NCI-H2029 (cell line): ENCODE measurements around the gene MARVELD3.

ENCODE experiments used
- DNase-seq: peaks from one replicate; lab custom pipeline; 2025; lab: John Stamatoyannopoulos, UW

MARVELD3 gene

DNA sequence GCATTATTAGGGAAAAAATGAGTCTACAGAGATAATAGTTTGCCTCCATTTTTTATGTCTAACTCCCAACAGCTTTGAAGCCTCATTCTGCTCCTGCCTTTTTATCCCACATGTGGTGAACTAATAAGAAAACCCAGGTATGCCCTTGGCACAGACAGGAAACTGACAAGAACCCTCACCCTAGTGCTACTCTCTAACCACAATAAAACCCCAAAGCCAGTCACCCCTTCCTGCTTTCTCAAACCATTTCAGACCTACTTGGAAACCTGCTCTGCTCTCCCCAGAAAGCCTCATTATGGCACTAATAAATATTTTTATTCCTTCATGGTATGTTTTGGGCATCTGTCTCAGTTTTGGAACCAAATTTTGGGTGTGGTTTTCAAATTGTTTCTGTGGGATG is 3.9 kb upstream of the MARVELD3 start:
- DNase-seq = no peak

DNA sequence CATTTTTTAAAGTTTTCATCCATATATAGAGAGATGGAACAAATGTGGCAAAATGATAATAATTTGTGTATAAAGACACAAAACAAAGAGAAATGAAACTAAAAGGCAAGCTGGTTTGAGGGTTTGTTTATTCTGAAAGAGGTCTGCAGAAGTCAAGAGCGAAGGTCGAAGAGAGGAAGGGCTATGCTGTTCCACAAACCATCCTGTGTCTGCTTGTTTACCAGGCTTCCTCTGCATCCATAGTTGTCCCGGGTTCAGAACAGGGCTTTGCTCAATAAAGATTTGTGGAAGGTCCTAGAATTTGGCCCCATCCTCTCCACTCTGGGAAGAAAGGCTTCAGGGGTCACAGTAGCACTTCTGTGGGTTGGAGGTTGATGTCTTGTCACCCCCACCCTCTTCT is 2.4 kb upstream of the MARVELD3 start:
- no peak for DNase-seq

DNA sequence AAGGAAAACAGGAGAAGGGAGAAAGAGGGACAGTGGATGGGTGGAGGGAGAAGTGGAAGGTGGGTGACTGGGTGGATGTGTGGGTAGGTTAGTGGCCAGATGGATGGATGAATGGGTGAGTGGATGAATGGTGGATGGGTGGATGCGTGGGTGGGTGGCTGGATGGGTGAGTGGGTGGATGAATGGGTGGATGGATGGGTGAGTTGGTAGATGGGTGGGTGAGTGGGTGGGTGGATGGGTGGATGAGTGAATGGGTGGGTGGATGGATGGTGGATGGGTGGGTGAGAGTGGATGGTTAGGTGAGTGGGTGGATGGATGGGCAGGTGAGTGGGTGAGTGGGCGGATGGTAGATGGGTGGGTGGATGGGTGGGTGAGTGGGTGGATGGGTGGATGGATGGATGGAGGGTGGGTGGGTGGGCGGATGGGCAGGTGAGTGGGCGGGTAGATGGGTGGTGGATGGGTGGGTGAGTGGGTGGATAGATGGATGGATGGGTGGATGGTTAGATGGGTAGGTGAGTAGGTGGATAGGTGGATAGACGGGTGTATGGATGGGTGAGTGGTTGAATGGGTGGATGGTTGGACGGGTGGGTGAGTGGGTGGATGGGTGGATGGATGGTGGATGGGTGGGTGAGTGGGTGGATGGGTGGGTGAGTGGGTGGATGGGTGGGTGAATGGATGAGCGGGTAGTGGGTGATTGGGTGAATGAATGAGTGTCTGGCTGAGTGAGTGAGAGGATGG is 702 bp upstream of the MARVELD3 start:
- DNase-seq = no peak

DNA sequence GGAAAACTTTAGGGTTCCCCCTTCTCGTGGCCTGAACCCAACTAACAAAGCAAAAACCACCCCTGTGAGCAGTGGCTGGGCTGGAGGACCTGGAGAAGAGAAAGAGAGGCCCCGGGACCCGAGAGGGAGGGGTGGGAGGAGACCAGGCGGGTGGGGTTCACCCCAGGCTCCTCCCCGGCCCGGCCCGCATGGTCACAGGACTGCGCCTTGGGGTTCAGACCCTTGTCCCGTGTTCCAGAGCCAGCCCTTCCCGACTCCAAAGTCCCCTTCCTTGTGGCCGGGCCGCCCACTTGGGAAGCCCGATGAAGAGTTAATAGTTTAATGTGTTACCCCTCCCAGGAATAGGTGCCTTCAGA is 852 bp downstream of the MARVELD3 start:
- no peak for DNase-seq

DNA sequence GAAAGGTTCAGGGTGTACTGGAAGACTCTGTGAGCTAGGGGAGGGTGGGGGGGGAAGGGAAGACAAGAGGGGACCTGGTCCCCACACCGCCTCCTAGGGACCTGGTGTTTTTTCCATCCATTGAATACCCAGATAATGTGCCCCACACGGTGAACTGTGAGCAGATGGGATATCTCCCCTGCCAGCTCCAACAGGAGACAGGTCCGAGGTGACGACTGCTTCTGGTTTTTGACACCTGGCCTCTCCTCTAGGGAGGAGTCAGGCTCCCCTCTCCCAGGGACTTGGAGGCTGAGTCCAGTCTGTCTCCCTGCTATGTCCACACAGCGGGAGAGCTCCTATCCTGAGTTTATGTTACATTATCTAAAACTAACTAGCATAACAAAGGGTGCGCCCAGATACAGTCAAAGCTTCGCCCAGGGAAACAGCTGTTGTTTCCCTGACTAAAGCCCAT is 1.8 kb downstream of the MARVELD3 start:
- DNase-seq = no peak

DNA sequence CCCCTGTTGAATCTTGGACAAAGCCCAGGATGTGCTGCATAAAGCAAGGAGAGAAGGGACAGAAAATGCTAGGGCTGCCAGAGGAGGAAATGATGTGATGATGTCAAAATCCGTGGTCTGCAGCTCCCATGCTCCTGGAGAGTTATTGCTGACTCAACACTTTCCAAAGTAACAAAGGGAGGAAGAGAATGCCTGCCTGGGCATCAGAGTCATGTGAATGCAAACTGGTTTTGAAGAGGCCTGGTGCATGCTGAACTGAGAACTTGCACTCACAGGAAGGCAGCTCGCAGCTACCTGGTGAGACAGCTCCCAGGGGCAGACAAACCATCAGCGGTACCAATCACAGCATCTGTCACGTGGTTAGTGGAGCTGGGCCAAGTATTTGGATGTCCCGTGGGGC is 2.8 kb downstream of the MARVELD3 start:
- no peak for DNase-seq

DNA sequence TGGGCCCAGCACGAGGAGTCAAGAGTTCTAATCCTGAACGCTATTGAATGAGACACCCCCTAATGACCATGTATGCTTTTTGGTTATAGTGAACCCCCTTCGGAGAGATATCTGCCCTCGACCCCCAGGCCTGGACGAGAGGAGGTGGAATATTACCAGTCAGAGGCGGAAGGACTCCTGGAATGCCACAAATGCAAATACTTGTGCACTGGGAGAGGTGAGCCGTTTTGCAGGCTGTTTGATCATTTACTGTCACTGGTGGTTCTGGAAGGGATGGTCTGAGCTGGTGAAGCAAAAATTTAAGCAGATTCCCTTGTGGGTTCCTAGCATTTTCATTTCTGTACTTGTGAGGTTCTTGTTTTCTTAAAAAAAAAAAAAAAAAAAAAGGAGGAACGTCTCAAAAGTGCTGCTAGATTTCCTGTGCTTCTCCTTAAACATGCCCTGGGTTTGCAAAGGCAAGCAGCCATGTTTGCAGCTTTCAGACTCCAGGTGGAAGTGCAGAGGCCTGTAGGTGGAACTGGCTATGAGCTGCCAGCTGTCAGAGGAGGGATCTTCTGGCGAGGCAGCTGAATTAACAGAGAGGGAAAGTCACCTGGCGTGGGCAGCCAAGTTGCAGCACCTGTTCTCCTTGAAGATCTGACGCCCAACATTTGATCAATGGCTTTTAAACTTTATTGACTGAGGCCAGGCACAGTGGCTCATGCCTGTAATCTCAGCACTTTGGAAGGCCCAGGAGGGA is 3.5 kb downstream of the MARVELD3 start:
- DNase-seq = no peak

DNA sequence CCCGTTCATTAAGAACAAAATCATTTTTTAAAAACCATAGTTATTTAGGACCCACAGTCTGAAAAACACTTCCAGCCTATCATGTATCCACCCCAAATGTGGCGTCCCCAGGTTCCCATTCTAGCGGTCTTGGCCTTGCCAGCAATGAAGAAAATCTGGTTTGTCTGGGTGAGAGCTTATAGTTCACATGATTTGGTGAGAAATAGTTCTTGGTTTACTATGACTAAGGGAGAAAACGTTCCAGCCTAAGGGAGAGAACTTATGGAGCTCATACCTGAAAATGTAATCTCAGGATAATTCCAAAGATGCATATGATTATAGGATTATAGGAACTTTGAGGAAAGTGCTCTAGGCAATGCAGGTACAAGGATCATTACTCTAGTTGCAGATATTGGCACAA is 4.8 kb downstream of the MARVELD3 start:
- no peak for DNase-seq

DNA sequence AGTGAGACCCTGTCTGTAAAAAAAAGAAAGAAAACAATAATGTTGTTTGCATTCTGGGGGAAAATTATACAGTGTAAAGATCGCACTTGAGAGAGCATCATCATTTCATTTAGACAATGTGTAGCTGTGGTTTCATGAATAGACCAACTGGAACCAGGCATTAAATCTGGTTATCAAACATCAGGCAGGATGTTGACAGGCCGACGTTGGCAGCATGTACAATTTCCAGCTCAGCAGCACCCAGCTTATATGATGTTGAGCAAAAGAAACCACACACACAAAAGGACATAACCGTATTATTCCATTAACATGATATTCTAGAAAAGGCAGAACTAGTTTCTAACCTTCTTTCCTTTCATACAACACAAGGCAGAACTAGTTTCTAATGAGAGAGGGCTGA is 5.8 kb downstream of the MARVELD3 start:
- no peak for DNase-seq

DNA sequence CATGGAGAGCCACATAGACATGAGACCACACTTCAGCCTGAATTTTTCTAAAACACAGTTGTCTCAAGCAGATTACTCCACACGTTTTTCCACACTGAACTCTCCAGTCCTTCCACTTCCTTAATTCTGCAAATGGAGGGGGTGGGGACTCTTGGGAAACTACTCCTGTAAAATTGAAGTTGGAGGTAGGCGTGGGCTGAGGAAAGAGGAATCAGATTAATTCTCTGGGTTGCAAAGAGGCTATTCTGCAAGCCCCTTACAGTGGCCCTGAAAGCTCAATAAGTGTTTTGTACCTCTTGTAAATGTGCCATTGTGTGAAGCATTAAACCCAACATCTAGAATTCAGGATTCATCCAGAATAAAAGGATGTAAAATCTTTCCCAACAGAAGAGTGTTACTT is 9.6 kb downstream of the MARVELD3 start:
- DNase-seq = no peak

DNA sequence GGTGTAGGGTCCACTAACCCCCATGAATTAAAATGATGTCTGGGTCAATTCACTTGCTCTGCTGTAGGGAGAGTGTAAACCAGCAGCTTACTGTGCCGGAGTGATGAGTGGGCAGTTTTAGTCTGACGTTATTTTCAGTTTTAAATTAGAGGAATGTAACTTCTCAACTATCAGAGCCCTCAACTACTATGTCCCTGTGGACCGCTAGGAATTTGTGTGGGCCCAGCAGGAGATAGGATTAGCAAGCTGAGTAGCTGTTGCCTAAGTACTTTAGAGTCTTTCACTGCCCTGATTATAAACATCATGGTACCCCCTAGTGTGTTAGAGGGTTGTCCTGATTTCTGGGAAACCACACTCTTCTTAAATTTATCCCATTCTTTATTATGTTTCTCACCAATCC is 11.4 kb downstream of the MARVELD3 start:
- no peak for DNase-seq

DNA sequence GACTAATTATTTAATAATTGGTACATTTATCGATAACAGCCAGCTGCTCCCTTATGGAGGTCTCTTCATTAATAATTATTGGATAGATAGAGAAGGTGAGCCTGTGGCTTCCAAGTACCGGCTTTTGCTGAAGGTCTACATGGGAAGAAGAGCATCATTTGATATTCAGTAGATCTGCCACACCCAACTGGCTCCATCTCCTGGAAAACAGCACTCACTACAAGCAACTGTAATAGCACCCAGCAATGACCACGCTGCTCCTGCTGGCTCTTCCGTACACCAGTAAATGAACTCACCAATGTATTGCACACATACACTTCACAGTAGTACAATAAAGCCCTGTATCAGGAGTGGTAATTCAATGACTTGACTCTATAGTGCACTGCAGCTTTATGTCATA is 19.5 kb downstream of the MARVELD3 start:
- no peak for DNase-seq

DNA sequence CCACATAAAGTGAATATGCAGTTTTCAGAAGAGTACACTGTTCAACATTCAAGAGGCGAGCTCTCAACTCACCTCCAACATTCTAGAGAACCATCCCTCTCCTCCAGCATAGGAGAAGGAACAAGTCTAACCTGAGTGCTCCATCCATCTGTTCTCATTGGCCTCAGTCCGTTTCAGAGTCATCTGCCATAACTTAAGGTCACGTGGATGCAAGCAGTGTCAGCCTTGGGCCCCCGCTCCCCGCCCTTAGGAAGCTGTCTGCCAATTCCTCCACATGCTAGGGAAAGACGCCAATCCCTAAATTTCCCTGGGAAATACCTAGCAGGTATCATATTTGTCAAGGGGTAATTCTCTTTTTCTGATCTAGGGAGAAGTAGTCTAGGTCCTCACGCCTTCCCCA is 21.4 kb downstream of the MARVELD3 start:
- DNase-seq = no peak

DNA sequence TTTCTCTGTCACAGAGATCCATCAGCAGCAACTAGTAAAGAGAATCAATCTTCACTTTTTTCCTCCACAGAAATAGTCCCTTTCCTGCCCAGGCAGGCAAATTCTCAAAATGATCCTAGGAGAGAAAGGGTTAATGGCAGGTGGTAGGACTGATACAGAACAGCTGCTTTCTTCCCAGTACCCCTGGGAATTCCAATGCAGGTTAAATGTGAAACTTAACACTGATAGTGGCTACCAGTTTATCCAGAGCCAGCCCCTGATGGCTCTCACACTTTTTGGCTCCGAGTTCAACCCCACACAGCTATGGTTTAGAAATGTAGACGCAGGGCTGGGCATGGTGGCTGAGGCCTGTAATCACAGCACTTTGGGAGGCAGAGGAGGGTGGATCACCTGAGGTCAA is 22.2 kb downstream of the MARVELD3 start:
- DNase-seq = no peak

DNA sequence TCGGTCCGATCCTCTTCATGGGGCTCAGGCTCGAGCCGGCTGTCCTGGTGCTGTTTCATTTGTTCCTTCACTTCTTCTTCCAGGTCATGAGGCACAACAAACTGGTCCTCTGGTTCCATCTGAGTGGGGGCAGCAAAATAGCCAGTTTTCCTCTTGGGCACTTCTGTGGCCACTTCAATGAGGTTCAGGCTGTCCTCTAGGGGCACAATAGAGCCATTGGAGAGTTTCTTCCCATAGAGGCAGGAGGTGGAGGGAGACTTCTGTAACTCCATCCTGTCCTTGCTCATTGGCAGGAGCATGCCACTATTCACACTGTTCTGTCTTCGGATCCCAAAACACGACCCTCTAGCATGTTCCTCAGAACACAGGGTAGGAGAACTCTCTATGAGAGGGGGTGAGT is 22.9 kb downstream of the MARVELD3 start:
- no peak for DNase-seq

DNA sequence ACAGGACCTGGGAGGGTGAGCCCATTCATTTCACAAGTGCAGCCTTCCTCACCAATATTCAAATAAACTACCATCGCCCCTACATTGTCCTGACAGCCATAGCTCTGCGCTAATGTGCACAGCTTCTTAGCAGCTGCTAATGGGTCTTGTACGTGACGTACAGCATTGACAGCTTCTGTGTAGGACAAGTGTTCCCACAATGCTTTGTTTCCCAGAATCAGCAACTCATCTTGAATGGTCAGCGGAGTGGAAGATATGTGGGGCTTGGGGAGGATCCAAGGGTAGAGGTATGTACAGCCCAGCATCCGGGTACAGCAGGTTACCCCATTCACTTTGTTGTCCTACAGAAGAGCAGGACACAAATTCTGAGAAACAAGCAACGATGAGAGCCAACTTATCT is 23.7 kb downstream of the MARVELD3 start:
- no peak for DNase-seq

DNA sequence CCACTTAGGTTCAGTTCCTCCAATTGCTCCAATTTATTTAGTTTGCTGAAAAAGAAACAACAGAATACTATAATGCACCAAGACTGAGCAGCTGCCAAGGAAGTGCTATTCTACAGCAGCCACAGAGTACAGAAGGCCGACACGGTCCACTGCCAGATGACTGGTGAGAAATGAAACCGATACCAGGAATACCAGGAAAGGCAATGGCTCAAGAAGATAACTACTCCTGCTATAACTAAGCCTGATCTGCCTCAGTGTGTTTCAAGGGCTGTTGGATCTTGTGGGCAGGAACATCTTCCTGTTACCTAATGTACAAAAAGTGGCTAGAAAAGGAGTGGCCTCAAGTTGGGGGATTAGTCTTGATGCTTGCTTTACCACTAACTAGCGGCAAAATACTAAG is 32.8 kb downstream of the MARVELD3 start:
- no peak for DNase-seq

DNA sequence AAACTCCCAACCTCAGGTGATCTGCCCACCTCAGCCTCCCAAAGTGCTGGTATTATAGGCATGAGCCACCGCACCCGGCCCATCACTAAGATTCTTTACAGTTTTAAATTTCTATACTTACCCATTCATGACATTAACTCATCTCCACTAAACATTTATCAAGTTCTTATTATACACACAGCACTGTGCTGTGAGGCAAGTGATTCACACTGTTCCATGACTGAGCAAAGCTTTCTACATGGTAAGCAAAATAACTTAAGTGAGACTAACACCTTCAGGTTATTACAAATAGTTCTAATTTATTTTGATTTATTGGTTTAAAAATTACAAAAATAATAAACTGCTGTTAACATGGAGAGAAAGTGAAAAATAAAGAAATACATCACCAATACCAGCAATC is 33.5 kb downstream of the MARVELD3 start:
- no peak for DNase-seq

DNA sequence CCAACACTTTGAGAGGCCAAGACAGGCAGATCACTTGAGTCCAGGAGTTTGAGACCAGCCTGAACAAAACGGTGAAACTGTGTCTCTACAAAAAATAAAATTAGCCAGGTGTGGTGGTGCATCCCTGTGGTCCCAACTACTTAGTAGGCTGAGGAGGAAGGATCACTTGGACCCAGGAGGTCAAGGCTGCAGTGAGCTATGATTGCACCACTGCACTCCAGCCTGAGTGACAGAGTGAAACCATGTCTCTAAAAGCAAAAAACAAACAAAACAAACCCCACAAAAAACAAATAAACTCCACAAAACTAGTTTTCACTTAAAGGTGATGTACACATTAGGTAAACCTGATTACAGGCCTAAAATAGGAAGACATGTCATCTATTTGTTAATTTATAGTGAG is 40.3 kb downstream of the MARVELD3 start:
- no peak for DNase-seq

DNA sequence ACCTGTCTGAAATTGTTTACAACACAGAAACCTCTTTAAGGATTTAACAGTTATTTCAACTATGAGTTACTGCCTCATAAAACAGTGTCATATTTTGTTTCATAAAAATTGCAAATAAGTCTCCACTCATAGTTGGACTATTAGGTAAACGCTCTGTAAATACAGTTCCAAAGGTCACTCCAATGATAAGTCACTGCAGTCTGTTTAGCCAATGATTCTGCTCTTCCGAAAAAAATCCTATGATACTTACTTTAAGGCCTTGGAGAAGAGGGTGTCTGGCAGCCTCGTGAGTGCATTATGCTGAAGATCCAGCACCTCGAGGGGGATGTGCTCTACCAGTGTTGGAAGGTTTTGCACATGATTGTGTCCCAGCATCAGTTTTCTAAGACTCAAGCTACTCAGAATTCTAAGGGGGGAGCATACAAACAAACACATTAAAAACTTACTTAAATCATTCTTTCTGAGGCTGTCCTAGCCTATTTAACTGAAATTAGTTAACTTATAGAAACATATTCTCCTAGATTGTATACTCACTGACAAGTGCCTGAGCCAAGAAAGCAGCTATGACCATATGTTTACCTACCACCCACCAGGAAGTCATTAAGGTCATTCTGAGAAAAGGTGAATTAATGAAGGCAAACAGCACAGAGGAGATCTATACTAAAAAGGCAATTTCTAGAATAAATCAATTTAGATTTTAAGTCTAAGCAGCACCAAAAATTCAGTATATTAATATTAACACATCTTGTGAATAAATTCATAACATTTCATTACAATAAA is 41.1 kb downstream of the MARVELD3 start:
- no peak for DNase-seq

DNA sequence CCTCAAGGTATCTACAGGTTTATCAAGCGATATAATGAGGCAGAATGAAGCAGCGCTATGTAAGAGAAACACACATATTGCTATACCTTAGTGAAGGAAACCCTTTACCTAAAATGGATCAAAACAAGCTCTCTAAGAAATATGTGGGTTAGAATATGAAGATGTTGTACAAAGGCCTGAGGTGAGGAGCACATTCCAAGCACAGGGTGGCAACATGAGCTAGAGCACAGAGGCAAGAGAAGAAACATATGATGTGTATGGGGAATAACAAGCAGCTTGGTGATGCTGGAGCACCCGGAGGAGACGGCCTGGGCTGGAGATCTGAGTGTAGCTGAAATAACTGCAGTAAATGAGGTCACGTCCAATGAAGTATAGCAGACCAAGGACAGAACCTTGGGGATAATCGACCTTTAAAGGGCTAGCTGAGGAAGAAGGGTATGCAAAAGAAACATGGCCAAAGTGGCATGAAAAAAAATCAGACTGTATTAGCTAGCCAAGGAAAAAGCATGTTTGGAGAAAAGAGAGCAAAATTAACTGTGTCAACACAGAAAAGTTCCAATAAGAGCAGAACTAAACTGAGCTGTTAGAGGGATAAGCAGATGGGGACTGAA is 44.0 kb downstream of the MARVELD3 start:
- DNase-seq = no peak

DNA sequence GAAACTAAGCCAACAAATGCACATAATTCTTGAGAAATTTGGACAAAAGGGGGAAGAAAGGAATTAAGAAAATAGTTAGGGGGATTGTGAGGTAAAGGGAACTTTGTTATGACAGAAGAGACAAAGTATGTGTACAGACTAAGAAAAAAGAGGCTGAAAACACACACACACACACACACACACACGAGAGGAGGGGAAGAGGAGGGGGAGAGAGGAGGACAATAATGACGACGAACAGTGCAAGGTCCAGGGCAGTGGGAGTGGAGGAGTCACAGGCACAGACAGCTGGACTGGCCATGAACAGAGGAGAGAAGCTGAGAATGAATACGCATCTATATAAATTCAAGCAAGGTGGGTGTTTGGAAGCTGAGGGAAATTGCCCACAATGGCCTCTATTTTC is 44.6 kb downstream of the MARVELD3 start:
- no peak for DNase-seq

DNA sequence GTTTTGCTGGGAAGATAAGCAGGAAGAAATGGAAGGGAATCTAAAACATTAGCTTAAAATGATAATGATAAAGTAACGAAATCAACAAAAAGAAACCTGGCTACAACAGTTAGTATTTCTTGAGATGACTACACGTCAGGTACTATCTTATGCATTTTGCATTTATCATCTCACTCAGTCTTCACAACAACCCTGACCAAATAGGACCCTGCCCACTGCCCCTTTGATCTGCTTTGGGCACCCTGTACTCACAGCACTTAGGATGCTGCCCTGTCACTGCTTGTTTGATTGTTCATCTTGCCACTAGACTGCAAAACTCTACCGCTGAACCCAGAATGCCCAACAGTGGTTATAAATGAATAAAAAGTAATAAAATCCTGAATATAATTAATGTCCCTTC is 45.2 kb downstream of the MARVELD3 start:
- no peak for DNase-seq
